Lower lobe of right lung (tissue), 2 donors: ENCODE data around the gene NRM. TPM values are rescaled to one million over a fixed set of nuclear protein-coding genes. Genes with fewer than 3 reads are reported as not detected.
"Not testable (repeated sequence)": the region's sequence is repeated elsewhere in the genome, so short reads cannot be mapped to it uniquely, and the experiment has no call there.

Experiments used
- ATAC-seq, 2 donors: fragments of 200-7000 bp; cut with Tn5 transposase; one replicate each; pipeline ENCODE4 v1.9.1; 2020 to 2022; ENCODE audit warnings: mild to moderate bottlenecking in 2 of 2, moderate library complexity in 2 of 2
- DNase-seq: peaks from one replicate; pipeline ENCODE4 v3.0.0-alpha.2; 2020
- H3K27ac ChIP-seq: fragments of 200-600 bp; one replicate; pipeline ENCODE4 v1.8.0; 2022
- H3K27me3 ChIP-seq: fragments of 200-600 bp; one replicate; pipeline ENCODE4 v1.8.0; 2022; ENCODE audit warnings: low read depth
- H3K36me3 ChIP-seq: fragments of 200-600 bp; one replicate; pipeline ENCODE4 v1.8.0; 2022; ENCODE audit warnings: mild to moderate bottlenecking
- H3K4me1 ChIP-seq: fragments of 200-600 bp; one replicate; pipeline ENCODE4 v1.8.0; 2022
- H3K4me3 ChIP-seq: fragments of 200-600 bp; one replicate; pipeline ENCODE4 v1.8.0; 2022; ENCODE audit warnings: mild to moderate bottlenecking
- H3K9me3 ChIP-seq: fragments of 200-600 bp; one replicate; pipeline ENCODE4 v1.8.0; 2022
- CTCF ChIP-seq: fragments of 200-600 bp; IDR thresholded peaks from one replicate; pipeline ENCODE4 v1.8.0; 2022; ENCODE audit warnings: antibody characterized with exemption, mild to moderate bottlenecking
- intact Hi-C: fragments of 100-400 bp; cut with DNase I; formaldehyde crosslinking; loops from one replicate; pipeline ENCODE4 v1.11.0; 2022
- total RNA-seq: library from RNA; stranded (reverse); fragmentation: NEBNext Ultra II Directional; extraction: Animal tissue kit (Norgen Biotek cat#: 25700); gene quantifications from one replicate; pipeline ENCODE4 v1.2.1, GENCODE V29; 2021
- donor health status: DM: no; HTN: yes; CAD: no; lungs with severe emphysema.

Gene NRM
- total RNA-seq, 1 donor from 2014 or later: 10.0 TPM

- Histone ChIP-seq H3K27me3 (no peaks in the 10 kb centered on the region), H3K9me3 (no peaks in the 10 kb centered on the region), H3K4me1 (peaks cover 54% of the 10 kb centered on the region), H3K36me3 (peaks cover 40% of the 10 kb centered on the region), H3K27ac (peak overlapping the region; percentile 94), H3K4me3 (peak overlapping the region; percentile 93)
- DNase-seq (peak; percentile 86), ATAC-seq (peak; percentile 37 to 42)
- intact Hi-C loops: loop anchor here (5.0 kb wide), 1 partner anchor 43 kb away; no protein-coding TSS in a partner anchor
- TF ChIP-seq CTCF: no peak
Observed at GRCh38 chr6:30720738-30721197, 30.0 kb upstream of the NRM start.

GRCh38 chr6:30719791-30720737, 29.3 kb upstream of the NRM start, which contains the start of gene TUBB:
TSS of gene TUBB (plus strand) at chr6:30720352. CDS start at chr6:30720507, 155 bp downstream.
- H3K9me3 ChIP-seq: no peaks in the 10 kb centered on the region
- intact Hi-C loops: loop anchor here (5.0 kb wide), 1 partner anchor 43 kb away; no protein-coding TSS in a partner anchor
- H3K4me1 ChIP-seq: peaks cover 54% of the 10 kb centered on the region
- DNase-seq: peak; percentile 98
- H3K27me3 ChIP-seq: no peaks in the 10 kb centered on the region
- H3K36me3 ChIP-seq: peaks cover 36% of the 10 kb centered on the region
- TF ChIP-seq CTCF: no peak
- H3K4me3 ChIP-seq: peak within 1 kb of the TSS; percentile 93
- peak; percentile 83 to 88 for ATAC-seq
- H3K27ac ChIP-seq: peak within 1 kb of the TSS; percentile 94

- intact Hi-C loops: no loop called here
- DNase-seq (no peak), ATAC-seq (no peak)
- Histone ChIP-seq H3K36me3 (peaks cover 36% of the 10 kb centered on the region), H3K4me3 (peak overlapping the region; percentile 93), H3K27ac (peak overlapping the region; percentile 94), H3K4me1 (peaks cover 54% of the 10 kb centered on the region), H3K27me3 (no peaks in the 10 kb centered on the region), H3K9me3 (no peaks in the 10 kb centered on the region)
- TF ChIP-seq CTCF: no peak
Observed at GRCh38 chr6:30719356-30719755, 28.6 kb upstream of the NRM start.

DNA sequence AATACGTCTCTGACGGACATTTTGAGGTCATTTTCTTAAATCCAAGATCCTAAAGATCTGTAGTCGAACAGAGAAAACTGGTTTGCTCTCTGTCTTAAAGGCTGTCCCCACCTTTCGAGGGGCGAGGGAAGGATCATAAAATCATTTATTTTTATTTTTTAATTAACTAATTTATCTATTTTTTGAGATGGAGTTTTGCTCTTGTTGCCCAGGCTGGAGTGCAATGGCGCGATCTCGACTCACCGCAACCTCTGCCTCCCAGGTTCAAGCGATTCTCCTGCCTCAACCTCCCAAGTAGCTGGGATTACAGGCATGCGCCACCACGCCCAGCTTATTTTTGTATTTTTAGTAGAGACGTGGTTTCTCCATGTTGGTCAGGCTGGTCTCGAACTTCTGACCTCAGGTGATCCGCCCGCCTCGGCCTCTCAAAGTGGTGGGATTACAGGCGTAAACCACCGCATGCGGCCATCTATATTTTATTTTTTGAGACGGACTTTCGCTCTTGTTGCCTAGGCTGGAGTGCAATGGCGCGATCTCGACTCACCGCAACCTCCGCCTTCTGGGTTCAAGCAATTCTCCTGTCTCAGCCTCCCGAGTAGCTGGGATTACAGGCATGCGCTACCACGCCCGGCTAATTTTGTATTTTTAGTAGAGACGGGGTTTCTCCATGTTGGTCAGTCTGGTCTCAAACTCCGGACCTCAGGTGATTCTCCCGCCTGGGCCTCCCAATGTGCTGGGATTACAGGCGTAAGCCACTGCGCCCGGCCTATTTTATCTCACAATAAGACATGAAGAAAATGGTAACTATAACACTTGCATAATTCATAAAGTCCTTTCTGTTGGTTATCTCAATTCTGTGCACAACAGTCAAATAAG, 27.3 kb upstream of the NRM start:
- DNase-seq, ATAC-seq, intact Hi-C loops, H3K27me3 ChIP-seq, H3K9me3 ChIP-seq: not testable (repeated sequence)
- H3K4me3 ChIP-seq: peak overlapping the region; percentile 65
- peak overlapping the region; percentile 90 for H3K27ac ChIP-seq
- peaks cover 36% of the 10 kb centered on the region for H3K36me3 ChIP-seq
- H3K4me1 ChIP-seq: peaks cover 46% of the 10 kb centered on the region

DNA sequence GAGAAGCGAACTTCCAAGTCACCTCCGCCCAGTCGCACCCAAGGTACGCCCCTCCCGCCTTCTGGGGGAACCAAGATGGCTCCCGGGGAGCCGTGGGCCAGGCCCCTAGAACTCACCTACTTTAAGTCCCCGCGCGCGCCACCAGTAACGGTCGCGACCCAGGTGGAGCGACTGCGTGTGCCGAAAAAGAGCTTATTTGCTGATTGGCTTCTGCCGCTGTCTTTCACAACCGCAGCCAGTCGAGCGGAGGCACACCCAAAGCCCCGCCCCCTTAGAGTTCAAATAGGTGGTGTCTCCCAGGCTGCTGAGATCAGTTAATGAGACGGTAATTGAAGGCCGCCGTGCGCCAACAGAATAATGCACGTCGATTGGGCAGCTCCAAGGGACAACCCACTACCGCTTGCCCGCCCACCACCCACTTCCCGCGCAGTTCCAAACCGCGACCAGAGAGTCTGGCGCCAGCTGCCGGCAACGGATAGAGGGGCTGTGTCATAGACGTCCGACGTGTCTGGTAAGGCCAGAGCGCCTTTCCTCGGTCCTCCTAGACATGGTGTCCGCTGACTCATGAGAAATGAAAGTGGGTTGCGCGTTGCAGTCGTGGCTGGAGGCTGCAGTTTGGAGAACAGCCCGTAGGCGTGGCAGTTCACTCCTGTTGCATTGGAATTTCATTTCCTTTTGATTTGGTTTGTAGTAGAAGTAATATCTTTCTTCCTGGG, 26.5 kb upstream of the NRM start, which contains the start of gene MDC1:
Gene MDC1, minus strand, starts transcription at position 153 of the 716 bp plus-strand sequence. CDS start 2,106 bp downstream, outside the sequence.
- no peaks in the 10 kb centered on the region for H3K27me3 ChIP-seq
- ATAC-seq (peak; percentile 84 to 90), DNase-seq (peak; percentile 100)
- H3K27ac ChIP-seq: peak within 1 kb of the TSS; percentile 90
- H3K36me3 ChIP-seq: peaks cover 36% of the 10 kb centered on the region
- intact Hi-C loops: no loop called here
- H3K4me1 ChIP-seq: peaks cover 38% of the 10 kb centered on the region
- peak within 1 kb of the TSS; percentile 65 for H3K4me3 ChIP-seq
- no peaks in the 10 kb centered on the region for H3K9me3 ChIP-seq
- TF ChIP-seq CTCF: peak; percentile 59
